HPDE6-E6E7 (cell line): ENCODE measurements around the gene NPSR1.

Experiments
- DNase-seq: peaks from one replicate; pipeline ENCODE4 v3.0.0; 2011; ENCODE audit warnings: missing footprints; ENCODE audit errors: extremely low spot score

NPSR1 gene

DNA sequence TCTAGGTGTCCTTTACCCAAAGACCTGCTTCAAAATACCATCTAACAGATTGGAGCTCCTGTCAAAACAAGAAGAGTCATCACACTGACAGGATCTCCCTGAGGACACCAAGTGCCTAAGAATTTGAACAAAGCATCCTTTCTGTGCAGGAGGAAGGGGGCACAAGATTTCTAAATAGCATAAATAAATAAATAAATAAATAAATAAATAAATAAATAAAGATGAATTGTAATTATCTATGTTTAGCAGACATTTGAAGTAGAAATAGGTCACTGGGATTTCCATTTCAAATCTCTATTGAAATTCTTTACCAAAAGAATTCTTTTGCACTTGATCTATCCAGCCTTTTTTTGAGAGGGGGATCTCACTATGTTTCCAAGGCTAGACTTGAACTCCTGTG is 65.3 kb downstream of the NPSR1 start:
- DNase-seq, result no peak

DNA sequence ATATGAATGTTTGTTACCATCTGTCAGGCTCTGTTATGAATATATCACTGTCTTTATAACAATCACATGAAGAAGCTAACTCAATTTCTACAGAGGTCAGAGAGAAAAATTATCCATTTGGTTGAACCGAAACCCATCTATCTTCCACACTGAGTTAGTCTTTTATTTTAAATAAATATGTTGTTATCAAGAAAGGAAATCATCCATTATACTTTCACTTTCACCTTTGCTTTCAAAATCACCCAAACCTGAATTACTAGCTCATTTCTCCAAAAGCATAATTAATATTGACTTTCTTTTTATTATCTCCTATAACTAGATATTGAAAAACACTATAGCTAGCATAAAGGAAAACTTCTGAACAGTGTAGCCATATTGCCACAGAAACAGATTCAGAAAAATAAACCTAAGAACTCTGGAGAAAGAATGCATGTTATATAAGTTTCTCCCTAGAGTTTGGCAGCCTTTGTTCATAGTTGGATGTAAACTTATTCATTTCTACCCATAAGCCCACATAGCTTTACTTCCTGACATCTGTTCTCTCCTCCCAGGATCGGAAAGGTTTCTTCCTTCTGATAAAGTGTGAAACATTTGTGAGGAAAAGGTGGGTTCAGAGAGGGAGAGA is 66.0 kb downstream of the NPSR1 start:
- no peak for DNase-seq

DNA sequence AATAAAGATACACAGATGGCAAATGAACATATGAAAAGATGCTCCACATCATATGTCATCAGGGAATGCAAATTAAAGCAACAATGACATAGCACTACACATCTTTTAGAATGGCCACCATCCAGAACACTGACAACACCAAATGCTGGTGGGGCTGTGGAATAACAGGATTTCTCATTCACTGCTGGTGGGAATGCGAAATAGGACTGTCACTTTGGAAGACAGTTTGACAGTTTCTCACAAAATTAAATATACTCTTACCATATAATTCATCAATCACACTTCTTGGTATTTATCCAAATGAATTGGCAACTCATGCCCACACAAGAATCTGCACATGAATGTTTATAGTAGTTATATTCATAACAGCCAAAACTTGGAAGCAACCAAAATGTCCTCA is 68.2 kb downstream of the NPSR1 start:
- no peak for DNase-seq

DNA sequence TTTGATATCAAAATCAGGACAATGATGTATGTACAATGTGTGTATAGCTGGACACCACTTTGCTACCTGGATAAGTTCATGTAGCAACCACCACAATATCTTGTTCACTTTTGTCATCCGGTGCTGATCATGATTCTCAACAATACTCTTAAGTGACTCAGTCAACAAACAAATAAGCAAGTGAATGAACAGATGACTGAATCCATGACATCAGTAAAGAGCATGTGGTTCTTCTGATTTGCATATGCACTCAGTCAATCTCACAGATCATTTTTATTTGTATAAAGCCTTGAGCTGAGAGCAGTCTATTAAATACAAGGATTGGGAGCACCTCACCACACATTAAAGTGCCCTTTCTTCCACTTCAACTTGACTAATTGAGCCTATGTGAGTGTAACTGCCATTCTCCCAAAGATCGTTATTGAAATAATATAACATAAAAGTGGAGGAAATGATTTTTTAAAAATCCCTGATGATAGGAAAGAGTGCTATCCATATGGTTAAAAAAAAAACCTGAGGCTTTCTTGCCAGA is 69.5 kb downstream of the NPSR1 start:
- DNase-seq, result no peak

DNA sequence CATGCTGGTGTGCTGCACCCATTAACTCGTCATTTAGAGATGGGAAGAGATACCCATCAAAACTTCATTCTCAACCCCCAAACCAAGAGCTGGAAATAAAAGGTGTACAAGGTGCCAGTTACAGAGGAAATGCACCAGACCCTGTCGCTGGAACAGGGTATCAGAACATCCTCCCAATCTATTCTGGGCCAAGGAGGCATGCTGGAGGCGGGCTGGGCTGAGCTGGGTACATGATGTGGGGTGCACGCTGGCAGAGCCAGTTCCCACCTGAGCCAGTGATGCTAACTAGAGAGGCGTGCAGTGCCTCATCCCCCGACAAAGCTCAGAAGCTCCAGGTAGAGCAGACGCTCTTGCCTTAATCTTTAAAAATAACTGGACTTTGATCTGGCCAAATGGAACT is 70.1 kb downstream of the NPSR1 start:
- DNase-seq, result no peak

DNA sequence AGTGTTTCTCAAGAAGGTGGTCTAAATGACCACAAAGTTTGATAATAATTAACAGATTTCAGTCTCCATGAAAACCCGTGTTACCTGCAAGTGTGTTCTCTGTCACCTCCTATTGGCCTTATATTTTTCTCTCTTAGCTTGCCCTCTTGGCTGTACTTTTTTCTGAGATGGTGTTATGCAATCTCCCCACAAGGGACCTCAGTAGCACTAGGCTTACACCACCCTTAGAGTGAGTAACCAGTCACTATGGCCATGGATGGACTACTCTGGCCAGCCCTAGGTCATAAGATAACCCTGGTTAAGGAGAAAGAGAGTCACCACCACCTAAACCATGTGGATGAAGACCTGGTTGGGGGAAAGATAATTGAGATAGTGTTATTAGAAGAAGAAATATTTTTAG is 76.8 kb downstream of the NPSR1 start:
- no peak for DNase-seq

DNA sequence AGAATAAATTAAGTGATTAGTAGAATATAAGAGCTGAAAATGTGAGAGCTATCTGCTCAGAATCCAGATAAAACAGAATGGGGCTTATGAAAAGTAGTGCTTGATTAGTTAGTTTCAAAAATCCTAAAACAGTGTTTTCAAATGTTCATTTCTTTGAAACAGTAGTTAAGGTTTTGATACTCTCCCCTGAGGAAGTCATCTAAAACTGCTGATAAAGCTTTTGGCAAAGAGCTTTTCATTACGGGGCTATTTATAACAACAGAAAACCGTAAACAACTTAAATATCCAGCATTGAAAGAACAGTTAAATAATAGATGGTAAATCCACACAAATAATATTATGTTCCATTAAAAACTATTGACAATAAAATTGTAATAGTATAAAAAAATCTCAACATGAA is 77.5 kb downstream of the NPSR1 start:
- no peak for DNase-seq

DNA sequence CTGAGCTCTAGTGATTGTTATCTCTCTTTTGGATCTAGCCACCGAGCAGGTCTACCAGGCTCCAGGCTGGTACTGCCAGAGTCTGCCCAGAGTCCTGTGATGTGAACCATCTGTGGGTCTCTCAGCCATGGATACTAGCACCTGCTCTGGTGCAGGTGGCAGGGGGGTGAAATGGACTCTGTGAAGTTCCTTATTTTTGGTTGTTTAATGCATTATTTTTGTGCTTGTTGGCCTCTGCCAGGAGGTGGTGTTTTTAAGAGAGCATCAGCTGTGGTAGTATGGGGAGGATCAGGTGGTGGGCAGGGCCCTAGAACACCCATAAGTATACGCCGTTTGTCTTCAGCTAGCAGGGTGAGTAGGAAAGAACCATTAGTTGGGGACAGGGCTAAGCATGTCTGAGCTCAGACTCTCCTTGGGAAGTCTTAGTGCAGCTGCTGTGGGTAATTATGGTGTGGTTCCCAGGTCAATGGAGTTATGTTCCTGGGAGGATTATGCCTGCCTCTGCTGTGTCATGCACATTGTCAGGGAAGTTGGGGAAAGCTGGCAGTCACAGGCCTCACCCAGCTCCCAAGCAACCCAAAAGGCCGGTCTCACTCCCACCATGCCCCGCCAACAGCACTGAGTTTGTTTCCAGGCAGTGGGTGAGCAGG is 81.8 kb downstream of the NPSR1 start:
- DNase-seq, result no peak

DNA sequence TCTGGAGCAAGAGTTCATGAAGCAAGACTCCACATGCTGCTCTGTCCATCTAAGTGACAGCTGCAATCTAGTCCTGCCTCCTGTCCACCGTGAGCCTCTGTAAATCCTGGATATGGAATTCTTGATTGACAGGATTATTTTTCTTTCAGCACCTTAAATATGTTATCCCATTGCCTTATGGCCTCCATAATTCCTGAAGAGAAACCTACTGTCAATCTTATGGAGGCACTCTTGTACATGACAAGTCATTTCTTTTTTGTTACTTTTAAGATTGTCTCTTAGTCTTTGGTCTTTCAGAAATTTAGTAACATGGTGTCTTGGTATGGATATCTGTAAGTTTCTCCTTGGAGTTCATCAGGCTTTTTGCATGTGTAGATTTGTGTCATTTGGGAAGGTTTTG is 82.8 kb downstream of the NPSR1 start:
- DNase-seq, result no peak

DNA sequence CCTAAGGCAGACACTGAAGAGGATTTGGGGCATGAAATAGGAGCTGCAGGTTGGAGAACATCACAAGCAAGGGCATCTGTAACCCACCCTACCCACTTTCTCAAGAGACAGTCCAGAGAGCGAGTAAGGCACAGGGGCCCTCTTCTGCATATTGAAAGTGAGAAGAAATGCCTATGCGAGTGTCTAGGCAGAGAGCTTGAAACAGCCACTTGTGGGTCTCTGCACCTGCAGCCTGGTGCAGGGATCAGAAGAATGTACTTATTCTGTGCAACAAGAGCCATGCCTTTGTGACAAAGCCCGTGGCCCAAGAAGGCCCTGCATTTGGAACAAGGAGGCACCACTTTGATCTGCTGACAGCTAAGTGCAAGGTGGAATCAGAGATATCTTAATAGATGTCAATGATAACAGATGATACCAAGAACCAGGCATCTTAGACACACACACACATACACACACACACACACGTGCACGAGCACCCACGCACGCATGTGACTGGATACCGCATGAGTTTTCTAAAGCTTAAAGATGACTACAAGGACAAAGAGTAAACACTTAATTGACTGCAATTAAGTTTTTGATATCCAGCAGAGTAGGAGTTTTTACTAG is 89.3 kb downstream of the NPSR1 start:
- no peak for DNase-seq

DNA sequence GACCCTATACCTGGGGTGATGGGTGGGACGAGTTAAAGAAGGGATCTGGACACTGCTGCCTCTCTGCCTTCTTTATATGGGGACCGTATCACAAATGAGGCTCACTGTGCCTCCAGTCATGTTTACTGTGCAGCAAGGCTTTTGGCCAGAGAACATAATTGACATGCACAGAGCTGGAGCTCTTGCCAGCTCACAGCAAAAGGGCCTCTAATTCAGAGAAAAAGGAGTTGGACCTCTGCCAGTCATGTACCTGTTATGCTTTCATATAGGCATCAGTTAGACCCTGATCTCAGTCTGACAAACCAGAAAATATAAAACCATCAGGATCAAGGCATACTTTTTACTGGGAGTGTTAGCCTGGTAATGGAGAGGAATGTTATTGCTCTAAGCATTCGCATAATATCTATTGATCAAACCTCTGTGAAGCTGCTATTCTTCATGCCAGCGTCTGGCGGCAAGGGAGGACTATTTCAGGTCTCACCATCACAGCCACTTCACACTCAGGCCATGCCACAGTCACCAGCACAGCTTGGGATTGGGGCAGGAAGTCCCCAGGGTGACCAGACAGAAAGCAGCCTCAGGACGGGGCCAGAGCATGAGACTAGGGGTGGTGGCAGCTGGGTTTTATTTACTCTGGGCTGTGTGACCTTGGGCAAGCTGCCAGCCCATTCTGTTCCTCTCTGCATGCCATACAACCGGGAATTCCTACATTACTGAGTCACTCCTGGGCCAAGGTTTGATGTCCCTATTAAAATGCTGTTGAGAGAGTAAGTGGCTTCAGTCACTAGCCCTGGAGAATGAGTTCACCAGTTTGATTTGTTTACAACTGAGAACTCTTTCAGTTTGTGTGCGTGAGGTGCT is 90.1 kb downstream of the NPSR1 start:
- no peak for DNase-seq

DNA sequence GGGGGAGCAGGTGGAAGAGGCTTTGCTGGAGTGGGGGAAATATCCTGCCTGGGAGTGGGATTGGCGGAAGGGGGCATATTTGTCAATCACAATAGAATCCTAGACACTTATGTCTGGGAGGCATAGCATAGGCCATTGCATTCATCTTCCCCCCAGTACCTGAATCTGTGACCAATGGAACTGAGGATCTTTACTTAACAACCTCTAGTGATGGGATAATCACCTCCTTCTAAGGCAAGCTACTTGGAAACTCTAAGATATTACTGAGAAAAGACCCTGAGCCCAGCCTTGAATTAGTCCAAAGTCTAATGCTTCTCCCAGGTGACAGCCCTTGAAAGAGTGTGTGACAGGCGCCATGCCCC is 90.7 kb downstream of the NPSR1 start:
- no peak for DNase-seq

DNA sequence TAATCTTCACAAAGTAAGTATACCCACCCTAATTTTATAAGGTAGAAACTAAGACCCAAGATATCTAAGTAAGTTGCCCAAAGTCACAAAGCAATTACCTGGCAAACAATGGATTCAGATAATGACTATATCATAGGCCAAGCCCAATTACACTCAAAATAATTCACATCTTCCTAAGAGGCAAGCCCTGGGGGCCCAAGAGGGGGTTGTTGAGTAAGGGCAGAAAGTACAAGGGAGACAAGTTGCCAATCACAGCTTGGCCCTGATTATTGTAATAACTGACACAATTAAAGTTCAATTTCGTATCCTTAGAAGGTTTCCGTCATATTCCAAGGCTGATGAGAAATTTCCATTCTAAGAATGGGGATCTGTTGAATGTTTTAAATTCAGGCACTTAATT is 91.4 kb downstream of the NPSR1 start:
- DNase-seq, result no peak

DNA sequence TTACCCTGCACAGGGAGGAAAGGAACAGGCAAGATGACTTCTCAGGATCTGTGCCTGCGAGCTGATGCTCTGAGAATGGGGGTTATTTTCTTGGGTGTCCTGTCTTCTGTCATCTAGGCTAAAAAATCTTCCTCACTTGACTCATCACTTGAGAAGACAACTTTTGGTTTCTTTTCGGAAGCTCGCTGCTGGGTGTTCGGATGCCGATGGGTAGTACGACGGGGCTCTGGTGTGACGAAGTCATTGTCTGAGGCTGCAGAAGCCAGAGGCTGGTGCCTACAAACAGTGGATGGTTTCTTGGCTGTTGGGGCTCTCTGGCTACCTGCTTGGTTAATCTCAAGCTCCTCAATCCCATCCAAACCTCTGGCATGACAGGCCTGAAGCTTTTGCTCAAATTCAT is 92.2 kb downstream of the NPSR1 start:
- DNase-seq, result no peak

DNA sequence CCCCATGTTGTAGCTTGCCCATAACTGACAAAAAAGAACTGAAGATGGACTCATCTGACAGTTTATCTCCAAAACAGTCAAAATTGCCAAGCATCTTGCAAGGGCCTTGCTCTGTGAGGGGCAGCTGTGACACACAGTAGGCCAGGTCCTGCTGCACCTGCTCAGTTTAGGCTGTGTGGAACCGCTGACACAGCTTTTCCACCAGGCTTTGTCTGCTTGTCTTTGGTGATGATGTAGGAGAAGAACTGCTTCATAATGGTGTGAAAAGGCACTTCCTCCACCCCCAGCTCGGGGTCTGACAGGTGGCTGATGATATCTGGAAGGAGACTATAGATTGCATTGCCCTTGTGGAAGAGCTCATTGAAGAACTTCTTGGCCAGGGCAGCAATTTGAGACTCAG is 92.6 kb downstream of the NPSR1 start:
- no peak for DNase-seq

DNA sequence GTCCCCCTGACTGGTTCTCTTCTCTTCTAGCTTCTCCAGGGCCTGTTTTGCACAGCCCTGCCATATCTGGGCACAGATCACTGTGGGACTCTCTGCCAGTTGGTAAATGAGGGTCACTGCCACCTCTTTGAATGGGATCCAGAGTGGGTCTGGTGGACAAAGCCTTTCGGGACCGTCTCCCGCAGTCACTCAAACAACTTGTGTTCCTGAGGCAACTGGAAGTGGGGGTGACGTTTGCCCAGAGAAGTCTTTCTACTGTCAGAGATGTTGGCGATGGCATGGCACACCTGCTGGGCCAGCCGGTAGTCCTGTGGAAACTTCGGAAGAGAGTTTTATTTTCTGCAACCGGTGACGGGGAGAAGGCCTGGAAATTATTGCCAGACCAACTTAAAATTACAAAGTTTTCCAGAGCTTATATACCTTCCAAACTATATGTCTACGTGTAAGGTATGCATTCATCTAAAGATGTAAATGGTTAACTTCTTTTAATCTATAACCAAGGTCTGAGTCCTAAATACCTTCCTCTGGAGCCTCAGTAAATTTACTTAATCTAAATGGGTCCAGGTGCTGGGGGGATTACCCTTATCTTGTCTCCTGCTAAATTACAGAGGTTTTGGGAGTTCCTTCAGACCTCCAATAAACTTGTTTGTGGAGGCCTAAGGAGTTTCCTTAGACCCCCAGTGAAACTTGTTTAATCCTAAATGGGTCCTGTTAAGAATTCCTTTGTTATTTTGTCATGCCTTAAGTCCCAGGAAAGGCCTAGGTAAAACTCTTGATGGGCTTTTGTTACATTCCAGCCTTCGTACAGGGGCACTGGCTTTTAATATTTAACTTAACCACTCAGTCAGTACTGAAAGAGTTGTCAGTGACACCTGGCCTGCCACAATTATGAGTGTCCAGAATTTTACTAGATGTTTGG is 94.0 kb downstream of the NPSR1 start:
- no peak for DNase-seq

DNA sequence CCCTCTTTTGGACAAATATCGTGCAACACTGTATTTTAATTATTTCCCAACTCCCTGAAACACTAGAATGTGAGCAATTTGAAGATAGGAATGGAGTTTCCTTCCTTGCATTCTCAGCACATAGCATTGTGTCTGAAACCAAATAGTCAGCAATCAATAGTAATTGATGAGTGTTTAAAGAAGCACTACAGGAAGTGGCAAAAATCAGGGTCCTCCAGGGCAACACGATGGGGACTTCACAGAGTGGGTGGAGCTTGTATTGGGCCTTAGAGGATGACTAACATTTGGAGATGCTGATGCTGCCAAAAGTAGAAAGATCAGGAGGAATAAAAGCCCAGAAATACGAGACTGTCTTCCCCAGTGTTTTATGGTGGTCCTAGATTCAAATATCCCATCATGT is 94.9 kb downstream of the NPSR1 start:
- DNase-seq, result no peak

DNA sequence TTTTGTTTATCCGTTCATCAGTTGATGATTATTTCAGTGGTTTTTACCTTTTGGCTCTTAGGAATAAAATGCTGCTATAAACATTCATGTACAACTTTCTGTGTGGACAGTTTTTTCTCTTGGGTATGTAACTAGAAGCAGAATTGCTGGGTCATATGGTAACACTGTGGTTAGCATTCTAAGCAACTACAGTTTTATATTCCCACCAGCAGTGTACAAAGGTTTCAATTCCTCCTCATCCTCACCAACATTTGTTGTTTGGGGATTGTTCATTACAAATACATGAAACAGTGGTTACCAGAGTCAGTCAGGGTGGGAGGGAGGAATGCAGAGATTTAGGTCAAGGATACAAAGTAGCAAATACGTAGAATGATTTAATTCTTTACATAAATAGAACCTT is 97.0 kb downstream of the NPSR1 start:
- no peak for DNase-seq

DNA sequence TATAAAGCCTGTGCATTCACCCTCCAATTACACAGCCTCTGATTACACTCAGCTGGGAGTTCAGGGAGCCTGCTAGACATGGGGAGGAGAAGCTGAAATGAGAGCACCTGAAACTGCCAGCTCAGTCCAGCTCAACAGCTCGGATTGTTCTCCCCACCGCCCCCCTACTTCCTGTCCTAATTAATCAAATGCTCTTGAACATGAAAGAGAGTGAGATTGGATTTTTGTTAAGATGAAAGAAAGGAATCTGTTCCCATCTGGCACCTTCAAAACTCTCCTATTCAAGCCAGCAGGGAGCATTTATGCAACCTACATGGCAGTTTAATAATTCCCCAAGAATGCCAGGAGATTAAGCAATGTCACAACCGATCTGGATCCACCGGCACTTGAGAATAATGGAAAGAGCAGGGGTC is 98.0 kb downstream of the NPSR1 start:
- no peak for DNase-seq

DNA sequence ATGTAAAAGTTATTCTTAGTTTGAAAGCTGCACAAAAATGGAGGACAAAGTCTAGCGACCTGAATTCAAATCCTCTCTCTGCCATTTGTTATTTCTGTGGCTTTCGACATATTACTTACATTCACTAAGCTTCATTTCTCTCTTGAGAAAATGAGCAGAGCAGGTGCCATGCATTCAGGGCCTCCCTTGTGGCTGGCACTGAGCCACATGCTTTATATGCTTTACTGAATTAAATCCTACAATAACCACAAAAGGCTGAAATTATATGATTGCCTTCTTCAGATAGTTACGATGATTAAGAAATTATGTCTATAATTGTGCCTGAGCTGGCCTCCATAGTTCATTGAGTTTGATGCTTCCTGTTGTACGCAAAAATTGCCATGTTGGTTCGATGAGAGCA is 98.7 kb downstream of the NPSR1 start:
- DNase-seq, result no peak

DNA sequence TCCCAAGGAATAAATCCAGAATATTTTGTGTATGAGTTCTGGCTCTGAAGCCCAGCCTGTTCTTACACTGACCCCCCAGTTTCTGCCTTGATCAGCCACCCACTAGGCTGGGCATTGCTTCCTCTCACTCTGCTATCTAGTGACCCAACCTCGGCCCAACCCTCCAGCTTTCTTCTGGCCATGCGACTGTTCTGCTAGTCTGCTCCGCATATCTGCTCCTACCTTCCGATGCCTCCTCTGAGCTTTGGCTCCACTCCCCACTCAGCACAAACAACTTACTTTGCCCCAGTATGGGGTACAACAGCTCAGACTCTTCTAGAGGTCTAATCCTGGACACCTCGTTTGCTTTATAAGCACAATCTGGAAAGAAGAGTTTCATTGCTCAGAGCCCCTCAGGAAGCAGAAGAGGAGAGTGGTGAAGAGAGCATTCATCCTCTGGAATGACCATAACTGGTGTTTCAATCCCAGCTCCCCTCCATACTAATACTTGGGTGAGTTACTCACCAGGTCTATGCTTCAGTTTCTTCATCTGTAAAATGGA is 99.6 kb downstream of the NPSR1 start:
- DNase-seq, result no peak
